Activated CD4-positive, alpha-beta T cell treated with anti-CD3 and anti-CD28 coated beads, Interleukin-2, Interleukin-6, amounts not matched to agents 100 ng/mL and 50 ng/mL, durations not matched to agents 16 hours and 8 hours (primary cell): Measurements from ENCODE around the gene TMEM143.
"Not testable (repeated sequence)": the region's sequence is repeated elsewhere in the genome, so short reads cannot be mapped to it uniquely, and the experiment has no call there.

ENCODE experiments used
- DNase-seq: peaks from one replicate; pipeline ENCODE4 v3.0.0-alpha.2; 2020

TMEM143 gene

DNA sequence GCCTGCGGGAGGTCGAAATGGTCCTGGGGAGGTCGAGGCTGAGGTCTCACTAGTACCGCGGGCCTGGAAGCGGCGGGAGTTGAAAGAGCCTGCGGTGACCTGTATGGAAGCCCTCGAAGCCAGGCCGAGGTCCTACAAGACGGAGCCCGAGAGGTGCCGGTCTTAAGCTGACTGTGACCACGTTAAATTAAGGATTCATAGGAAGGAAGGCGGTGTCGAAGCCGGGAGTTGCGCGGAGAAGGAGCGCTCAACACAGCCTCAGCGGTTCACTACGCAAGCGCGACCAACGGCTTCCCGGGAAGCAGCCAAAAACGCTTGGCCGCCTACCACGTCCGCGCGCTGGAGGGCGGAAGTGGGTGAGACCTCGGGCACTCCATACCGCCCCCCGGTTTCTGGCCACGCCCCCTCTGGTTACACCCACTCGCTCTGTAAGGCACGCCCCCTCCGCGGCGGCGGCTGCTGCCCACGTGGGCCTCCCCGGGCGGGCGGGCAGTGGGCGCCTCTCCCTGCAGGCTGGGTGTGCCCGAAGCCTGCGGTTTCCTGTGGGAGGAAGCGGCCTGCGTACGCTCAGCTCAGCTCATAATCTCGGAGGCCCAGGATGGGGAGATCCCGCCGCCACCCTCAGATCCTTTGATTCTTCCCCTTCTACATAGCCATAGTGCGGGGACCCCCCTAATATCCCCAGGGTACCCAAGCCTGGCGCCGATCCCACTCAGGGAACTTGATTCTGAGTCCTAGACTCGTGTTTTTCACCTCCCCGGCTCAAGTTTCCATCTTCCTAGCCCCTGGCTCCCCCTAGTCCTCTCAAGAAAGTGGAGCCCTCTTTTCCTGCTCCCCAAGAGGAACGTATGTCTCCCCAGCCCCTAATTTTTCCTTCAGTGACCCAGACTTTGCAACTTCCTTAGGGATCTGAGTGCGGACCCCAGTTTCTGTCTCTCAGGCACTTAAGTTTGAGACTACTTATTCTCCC, 41.8 kb downstream of the TMEM143 start:
- peak; percentile 100 for DNase-seq

- DNase-seq: peak; percentile 99
Measured at GRCh38 chr19:48321372-48321621, 42.4 kb downstream of the TMEM143 start.

GRCh38 chr19:48319647-48320541, 43.8 kb downstream of the TMEM143 start:
- peak; percentile 84 for DNase-seq

GRCh38 chr19:48318286-48318987, 45.3 kb downstream of the TMEM143 start:
- DNase-seq: no peak

DNA sequence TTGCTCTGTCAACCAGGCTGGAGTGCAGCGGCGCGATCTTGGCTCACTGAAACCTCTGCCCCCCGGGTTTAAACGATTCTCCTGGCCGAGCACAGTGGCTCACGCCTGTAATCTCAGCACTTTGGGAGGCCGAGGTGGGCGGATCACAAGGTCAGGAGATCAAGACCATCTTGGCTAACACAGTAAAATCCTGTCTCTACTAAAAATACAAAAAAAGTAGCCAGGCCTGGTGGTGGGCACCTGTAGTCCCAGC, 46.1 kb downstream of the TMEM143 start:
- DNase-seq: not testable (repeated sequence)

GRCh38 chr19:48315712-48316111, 48.0 kb downstream of the TMEM143 start:
- DNase-seq: no peak

GRCh38 chr19:48311384-48311783, 52.4 kb downstream of the TMEM143 start:
- DNase-seq: no peak

GRCh38 chr19:48310227-48310626, 53.5 kb downstream of the TMEM143 start:
- DNase-seq: no peak

DNA sequence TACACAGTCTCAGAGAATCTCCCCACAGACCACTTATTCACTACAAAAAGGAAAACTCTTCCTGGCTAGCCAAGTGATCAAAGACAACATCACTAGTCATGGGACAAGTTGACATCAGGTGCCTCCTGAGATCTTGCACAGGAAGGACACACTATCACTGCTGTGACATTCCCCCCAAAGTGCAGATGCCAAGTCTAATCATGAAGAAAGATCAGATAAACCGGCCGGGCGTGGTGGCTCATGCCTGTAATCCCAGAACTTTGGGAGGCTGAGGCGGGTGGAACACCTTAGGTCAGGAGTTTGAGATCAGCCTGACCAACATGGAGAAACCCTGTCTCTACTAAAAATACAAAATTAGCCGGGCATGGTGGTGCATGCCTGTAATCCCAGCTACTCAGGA, 54.0 kb downstream of the TMEM143 start:
- DNase-seq: not testable (repeated sequence)

DNA sequence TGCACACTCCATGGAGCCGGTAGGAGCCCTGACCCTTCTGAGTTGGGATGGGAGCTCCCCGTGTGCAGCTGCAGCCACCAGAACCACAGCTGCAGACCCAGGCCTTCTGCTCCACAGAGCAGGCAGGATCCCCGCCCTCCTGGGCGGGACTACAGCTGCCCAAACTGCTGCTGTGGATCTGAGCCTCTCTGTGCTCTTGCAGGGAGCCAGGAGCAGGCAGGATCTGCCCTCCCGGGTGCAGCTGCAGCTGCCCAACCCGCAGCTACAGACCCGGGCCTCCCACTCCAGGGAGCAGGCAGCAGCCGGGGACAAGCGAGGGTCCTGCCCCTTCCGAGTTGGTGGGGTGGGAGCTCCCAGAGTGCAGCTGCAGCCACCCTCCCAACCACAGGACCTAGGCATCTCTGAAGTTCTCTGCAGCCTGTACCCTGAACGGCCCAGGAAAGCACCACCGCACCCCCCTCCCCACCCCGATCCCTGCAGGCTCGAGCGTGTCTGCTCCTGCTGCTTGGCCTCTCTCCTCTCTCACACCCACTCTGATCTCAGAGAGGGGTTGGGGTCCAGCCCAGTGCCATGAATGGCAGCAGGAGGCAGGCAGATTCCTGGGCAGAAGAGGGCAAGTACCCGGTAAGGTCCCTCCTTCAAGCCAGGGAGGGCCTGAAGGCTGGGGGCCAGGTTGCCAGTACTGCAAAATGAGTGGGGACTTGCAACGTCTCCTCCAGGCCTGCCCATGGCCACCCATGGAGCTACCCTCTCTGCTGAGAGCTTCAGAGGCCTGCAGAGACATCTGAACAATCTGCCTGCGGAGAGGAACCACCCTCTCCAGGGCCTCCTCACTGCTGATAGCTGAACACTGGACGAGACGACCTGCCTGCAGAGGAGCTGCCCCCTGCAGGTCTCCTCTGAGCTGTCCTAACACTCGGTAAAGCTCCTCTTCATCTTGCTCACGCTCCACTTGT, 54.8 kb downstream of the TMEM143 start:
- no peak for DNase-seq

DNA sequence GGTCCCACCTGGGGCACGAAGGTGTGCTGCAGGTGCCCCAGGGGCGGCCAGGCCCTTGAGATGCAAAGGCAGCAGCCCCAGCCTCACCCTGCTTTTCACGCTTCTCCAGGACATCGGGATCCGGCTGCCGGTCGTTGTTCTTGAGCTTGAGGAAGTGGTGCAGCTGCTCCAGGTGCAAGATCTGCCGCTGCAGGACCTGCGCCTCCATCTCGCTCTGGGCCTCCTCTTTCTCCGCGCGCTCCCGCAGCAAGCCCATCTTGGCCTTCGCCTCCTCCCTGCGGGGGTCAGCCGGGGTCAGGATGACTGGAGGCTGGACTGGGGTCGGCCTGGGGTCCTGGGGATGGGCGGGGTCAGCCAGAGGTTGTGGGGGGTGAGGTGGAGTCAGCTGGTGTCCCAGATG, 59.9 kb downstream of the TMEM143 start:
- DNase-seq: no peak

DNA sequence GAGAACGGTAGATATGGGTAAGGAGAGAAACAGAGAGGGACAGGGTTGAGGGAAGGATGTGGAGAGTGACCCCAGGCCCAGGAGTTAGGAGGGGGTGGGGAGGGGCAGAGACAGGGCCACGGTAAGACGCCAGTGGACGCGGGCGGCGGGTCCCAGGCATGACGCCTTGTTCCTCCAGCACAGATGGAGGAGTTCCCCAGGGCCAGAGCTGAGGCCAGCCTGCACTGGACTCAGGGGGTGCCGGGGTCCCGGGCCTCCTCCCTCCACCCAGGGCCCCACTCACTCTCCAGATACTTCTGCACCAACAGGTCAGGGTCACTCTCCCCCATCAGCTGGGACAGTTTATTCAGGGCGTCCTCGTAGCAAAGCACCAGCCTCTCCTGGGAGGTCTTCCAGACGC, 60.4 kb downstream of the TMEM143 start:
- no peak for DNase-seq

DNA sequence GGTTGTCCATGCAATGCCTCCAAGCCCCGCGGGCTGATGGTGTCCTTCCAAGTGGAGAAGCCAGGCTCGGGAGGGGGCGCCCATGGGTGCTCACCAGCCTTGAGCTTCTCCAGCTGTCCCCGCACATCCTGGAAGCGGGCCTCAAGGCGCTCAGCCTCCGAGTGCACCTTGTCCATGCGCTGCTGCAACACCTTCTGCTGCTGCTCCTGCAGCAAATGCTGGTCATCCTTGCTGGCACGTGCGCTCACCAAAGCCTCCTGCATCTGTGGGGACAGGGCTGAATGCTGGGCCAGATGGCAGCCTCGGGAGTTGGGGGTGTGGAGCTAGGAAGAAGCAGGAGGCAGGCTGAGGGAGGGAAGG, 61.2 kb downstream of the TMEM143 start:
- no peak for DNase-seq

DNA sequence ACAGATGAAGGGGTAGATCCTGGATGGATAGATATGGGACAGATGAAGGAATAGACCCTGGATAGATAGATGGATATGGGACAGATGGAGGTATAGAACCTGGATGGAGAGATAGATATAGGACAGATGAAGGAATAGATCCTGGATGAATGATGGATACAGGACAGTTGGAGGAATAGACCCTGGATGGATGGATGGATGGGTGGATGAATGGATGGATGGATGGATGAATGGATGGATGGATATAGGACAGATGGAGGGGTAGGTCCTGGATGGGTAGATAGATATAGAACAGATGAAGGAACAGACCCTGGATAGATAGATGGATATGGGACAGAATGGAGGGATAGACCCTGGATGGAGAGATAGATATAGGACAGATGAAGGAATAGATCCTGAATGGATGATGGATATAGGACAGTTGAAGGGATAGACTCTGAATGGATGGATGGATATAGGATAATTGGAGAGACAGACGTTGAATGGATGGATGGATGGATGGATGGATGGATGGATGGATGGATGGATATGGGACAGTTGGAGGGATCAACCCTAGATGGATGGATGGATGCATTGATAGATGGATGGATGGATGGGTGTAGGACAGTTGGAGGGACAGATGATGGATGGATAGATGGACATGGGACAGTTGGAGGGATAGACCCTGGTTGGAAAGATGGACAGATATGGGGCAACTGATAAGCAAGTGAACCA, 61.7 kb downstream of the TMEM143 start:
- DNase-seq: no peak

DNA sequence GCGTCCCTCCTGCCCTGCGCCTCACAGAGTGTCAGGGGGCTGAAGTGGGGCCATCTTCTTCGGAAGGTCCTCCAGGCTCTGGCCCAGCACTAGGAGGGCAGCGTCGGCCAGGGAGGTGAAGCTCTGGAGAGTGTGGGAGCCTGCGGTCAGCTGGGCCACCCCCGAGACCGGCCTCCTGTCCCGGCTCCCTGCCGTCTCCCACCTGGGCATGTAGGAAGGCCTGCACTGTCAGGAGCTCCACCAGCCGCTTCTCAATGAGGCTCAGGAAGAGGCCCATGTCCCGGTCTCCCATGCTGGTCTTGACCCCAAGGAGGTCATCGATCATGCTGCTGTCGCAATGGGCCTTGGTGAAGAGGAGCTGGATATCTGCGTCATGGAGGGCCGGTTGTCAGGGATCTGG, 65.8 kb downstream of the TMEM143 start:
- no peak for DNase-seq

GRCh38 chr19:48296963-48297734, 66.6 kb downstream of the TMEM143 start:
- no peak for DNase-seq

- no peak for DNase-seq
Measured at GRCh38 chr19:48295458-48295857, 68.3 kb downstream of the TMEM143 start.

DNA sequence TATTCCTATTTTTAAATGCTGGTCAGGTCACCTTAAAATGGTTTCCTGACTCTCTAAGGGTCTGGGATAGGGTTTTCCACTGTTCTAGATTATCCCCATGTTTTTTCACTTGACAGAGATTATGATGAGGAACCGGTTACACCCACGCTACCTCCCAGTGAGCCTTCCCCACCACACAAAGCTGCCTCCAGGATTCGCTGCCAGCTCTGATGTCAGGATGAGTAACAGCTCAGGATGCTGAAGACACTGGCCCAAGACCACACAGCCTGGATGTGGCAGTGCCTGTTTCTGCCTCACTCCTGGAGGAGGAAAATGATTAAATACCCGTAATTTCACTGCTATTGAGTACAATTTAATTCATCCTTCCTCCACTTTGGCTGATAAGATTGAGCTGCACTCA, 70.9 kb downstream of the TMEM143 start:
- DNase-seq: no peak

DNA sequence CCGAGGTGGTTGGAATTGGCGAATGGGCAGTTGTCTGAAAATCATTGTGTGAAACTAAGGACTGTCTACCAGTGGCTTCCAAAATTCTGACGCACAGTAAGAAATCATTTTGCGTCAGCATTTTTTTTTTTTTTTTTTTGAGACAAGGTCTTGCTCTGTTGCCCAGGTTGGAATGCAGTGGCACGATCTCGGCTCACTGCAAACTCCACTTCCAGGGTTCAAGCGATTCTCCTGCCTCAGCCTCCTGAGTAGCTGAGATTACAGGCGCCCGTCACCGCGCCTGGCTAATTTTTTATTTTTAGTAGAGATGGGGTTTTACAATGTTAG, 72.3 kb downstream of the TMEM143 start:
- DNase-seq: not testable (repeated sequence)

DNA sequence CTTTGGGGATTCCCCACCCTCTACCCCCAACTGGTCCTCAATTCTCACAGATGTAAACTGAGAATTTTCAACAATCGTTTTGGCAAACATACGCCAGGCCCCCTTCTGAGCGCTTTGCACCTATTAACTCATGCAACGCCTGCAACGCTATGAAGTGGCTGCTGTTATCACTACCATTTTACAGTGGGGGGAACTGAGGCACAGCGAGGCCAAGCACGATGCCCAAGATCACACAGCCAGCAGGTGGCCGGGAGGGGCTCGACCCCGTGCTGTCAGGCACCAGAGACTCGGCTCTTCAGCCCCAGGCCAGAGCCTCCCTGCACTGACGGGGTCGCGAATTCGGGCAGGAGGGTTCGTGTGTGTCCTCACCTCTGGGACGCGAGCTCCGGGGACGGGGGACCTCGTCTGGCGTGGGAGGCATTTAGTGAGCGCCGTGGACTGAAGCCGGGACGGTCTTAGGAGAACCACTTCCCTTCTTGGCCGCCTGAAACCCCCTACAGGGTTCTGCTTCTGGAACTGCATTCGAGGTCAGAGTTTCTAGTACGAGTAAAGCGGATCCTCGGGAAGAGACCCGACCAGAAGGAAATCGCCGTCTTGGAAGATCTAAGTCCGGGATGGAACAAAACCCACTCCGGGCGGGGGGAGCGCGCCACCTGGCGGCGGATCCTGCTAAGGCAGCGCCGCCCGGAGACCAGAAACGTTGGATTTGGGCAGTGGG, 72.8 kb downstream of the TMEM143 start:
- peak; percentile 68 for DNase-seq

- no peak for DNase-seq
Measured at GRCh38 chr19:48290401-48290770, 73.4 kb downstream of the TMEM143 start.
